SKM-1 (cell line): Measurements from ENCODE around the gene TYMP.

ENCODE experiments used
- DNase-seq: peaks from one replicate; lab custom pipeline; 2025; ENCODE audit not compliant: unreplicated experiment; lab: John Stamatoyannopoulos, UW

TYMP gene

DNA sequence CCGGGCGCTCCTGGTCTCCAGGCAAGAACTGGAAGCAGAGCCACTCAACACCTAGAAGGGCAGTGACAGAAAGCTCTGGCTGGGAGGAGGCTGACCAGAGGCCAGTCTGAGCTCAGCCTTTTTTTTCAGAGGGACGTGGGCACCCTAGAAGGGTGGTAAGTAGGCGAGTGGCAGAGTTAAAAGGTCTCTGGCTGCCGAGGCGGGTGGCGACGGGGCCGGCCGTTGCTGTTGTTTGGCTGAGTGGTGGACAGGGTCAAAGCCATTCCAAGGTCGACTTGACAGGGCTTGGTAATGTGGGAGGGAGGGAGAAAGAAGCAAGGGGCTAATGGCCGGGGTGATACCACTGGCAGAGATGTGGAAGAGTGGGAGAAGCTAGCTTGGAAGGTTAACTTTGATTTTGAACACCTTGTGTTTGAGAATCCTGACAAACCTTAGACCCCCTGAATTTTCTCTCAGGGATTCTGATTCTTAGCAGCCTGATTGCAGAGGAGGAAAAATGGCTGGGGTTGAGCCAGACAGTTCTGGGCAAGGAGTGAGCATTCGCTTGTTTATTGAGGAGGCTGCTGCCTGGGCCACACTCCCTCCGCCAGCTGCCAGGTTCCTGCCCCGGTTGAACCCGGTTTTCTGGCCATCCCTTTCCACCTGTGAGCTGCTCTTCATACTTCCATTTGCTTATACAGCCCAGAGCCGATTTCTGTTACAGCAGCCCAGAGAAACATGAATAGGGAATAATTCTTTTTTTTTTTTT, 33.8 kb upstream of the TYMP start:
- no peak for DNase-seq

DNA sequence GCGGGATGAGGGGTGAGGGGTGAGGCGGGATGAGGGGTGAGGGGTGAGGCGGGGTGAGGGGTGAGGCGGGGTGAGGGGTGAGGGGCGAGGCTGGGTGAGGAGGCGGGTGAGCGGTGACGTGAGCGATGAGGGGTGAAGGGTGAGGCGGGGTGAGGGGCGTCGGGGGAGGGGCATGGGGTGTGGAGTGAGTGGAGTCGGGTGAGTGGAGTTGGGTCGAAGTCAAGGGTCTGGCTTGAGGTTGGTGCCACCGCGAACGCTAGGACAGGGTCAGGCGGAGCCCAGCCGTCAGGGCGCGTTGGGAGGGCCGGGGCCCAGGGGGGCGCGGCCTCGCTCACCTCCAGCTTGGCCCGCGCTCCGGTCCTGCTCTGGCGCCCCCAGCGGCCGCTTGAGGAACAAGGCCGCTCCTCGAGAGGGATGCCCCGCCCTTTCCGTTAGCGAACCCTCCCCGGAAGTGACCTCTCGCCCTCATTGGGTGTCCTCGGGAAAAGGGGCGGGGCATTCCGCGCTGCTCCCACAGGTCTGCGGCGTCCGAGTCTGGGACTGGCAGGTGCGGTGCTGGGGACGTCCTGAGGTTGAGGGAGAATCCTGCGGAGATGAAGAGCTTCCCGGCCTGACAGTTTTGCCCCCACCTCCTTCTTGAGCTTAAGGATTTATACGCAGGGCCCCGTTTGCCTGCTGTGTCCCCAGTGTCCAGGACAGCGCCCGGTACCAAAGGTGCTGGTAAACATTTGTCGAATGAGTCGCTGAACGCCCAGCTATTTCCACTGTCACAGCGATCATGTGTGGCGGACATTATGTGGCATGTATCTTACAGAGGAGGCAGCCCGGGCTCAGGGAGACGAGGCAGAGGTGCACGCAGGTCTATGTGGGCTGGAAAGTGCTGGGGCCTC, 33.0 kb upstream of the TYMP start, which contains the start of gene SYCE3:
TSS of gene SYCE3 (minus strand) at position 397 of the 890 bp plus-strand sequence. CDS start 6,514 bp downstream, outside the sequence.
- DNase-seq = peak; percentile 97

DNA sequence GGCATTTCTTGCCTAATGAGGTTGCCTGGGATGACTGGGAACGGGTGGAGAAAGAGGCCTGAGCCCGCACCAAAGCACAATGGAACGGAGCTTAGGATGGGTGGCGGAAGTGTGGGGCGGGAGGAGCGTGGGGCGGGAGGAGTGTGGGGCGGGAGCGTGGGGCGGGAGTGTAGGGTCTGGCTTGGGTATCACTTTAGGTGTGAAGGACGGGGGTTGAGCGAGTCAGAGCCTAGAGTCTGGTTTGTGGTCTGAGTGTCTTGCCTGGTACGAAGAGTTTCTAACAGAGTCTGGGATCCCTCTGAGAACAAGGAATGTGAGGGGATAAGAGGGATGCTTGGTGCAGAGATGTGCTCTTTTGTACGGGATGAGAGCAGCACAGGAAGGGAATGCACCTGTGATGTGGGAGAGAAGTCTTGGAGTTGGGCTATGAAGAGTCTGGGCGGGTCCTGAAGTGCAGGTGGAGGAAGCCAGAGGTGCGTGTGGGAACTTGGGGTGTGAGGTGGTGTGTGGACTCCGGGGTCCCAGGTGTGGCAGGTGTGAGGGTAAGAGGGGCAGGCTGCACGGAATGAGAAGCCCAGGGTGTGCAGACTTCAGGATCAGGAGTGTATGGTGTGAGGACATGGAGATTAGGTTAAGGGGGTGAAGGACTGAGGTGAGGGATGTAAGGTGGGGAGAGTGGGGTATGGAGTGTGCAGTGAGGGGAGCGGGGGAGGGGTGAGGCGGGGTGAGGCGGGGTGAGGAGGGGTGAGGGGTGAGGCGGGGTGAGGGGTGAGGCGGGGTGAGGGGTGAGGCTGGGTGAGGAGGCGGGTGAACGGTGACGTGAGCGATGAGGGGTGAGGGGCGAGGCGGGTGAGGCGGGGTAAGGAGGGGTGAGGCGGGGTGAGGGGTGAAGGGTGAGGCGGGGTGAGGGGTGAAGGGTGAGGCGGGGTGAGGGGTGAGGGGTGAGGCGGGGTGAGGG, 31.9 kb upstream of the TYMP start:
- no peak for DNase-seq

DNA sequence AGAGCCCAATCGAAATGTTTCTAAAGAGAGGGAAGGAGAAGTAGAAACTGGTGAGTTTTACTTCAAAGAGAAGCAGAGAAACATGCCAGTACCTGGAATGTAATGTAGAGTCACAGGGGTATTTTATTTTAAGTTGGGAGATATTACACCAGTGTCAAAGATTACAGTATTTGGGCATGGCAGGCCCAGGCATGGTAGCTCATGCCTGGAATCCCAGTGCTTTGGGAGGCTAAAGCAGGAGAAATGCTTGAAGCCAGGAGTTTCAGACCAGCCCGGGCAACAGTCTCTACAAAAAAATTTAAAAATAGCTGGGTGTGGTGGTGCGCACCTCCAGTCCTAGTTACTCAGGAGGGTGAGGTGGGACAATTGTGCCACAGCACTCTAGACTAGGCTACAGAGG, 30.2 kb upstream of the TYMP start:
- DNase-seq = no peak

DNA sequence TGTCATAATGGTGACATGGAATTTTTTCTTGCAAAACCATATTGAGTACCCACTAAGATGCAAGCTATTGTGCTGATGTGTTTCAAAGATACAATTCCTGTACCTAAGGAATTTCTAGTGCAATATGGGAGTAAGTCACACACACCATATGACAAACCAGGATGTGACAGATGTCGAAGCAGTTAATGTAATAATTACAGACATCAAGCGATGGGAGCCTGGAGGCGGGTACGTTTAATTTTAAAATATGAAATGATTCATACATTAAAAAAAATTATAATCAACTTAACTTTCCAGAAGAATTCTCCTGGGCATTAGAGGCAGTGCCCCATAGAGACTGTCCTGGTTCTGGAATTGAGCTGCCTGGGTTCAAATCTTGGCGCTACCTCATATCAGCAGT, 26.9 kb upstream of the TYMP start:
- DNase-seq = no peak

DNA sequence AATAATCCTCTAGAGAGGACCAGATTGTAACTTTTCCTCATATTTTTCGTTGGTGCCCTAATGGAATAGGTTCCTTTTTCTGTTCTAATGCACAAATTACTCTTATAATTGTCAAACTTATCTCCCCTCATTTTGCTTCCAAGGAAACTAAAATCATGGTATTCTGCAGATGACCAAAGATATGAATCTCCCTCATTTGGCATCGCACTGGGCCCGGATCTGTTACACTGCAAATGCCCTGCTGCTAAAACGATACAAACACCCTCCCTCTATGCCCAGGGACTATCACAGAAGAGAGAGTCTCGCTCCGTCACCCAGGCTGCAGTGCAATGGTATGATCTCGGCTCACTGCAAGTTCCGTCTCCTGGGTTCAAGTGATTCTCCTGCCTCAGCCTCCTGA, 23.5 kb upstream of the TYMP start:
- DNase-seq = no peak

DNA sequence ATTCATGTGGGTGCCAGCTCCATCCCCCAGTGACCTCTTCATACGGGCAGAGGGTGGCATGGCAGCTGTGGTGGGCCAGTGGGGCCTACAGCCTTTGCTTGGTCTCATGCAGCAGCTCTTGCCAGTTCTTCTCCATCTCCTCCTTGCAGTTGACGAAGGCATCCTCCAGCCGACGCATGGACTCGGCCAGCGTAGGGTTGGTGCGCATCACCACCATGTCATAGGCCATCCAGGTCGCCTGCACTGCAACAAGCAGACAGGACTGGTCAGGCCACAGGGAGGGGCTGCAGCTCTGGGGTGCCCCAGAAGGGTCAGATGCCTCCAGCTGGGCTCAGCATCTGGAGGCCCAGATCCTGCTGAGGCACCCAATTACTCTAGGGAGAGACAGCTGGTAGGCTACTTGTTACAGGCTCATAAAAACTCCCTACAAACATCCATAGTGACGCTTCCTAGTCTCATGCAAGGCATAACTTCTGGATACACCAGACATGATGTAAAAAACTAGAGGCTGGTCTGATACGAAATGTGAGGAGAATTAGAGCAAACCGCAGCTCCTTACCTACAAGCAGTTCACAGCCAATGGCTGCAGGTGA, 21.4 kb upstream of the TYMP start:
- no peak for DNase-seq

DNA sequence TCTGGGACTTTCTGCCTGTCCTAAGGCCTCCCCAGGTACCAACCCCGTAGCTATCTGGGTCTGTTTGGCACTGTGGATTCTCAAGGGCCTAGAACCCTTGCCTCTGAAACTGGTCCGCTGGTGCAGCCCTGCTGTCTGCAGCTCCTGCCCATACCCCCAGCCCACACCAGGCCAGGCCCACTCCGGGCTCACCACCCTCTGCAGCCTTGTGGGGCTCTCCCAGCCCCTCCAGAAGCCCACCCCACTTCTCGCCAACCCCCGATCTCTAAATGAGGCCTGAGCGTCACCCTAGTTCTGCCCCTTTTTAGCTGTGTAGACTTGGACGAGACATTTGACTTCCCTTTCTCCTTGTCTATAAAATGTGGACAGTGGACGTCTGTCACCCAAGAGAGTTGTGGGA, 20.6 kb upstream of the TYMP start:
- no peak for DNase-seq

DNA sequence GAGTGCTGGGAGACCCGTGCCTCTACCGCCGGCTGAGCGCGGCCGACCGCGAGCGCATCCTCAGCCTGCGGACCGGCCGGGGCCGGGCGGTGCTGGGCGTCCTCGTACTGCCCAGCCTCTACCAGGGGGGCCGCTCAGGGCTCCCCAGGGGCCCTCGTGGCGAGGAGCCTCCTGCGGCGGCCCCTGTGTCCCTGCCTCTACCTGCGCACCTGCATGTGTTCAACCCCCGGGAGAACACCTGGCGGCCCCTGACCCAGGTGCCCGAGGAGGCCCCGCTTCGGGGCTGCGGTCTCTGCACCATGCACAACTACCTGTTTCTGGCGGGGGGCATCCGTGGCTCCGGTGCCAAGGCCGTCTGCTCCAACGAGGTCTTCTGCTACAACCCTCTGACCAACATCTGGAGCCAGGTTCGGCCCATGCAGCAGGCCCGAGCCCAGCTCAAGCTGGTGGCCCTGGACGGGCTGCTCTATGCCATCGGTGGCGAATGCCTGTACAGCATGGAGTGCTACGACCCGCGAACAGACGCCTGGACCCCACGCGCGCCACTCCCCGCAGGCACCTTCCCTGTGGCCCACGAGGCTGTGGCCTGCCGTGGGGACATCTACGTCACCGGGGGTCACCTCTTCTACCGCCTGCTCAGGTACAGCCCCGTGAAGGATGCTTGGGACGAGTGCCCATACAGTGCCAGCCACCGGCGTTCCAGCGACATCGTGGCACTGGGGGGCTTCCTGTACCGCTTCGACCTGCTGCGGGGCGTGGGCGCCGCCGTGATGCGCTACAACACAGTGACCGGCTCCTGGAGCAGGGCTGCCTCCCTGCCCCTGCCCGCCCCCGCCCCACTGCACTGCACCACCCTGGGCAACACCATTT, 19.3 kb upstream of the TYMP start:
- DNase-seq = no peak

DNA sequence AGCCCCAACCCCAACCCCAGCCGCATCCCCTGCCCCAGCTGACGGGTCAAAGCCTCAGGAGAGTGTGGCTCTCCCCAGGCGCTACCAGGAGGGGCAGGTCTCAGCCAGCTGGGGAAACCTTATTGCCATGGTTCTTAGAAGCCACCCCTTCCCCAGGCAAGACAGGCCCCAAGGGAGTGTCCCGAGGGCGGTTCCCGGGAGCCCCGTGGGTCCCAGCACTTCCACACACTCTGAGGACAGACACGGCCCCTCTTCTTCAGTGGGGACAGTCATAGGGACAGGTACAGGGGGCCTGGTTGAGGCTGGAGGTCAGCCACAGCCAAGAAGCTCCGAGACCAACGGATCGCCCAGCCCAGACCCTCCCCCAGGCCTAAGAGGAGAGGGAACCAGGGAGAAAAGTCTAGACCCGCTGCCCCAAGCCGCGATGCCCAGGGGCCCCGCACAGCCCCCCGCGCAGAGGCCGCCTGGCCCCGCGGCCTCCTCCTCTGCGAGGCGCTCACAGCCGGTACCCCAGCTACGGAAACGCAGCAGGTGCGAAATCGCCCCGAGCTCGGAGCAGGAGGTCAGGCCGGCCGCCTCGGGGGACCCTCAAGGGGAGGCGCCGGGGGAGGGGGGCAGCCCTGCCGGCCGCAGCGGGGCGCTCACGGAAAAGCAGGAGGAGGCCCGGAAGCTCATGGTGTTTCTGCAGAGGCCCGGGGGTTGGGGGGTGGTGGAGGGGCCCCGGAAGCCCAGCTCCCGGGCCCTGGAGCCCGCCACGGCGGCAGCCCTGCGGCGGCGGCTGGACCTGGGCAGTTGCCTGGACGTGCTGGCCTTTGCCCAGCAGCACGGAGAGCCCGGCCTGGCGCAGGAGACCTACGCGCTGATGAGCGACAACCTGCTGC, 18.5 kb upstream of the TYMP start:
- no peak for DNase-seq

DNA sequence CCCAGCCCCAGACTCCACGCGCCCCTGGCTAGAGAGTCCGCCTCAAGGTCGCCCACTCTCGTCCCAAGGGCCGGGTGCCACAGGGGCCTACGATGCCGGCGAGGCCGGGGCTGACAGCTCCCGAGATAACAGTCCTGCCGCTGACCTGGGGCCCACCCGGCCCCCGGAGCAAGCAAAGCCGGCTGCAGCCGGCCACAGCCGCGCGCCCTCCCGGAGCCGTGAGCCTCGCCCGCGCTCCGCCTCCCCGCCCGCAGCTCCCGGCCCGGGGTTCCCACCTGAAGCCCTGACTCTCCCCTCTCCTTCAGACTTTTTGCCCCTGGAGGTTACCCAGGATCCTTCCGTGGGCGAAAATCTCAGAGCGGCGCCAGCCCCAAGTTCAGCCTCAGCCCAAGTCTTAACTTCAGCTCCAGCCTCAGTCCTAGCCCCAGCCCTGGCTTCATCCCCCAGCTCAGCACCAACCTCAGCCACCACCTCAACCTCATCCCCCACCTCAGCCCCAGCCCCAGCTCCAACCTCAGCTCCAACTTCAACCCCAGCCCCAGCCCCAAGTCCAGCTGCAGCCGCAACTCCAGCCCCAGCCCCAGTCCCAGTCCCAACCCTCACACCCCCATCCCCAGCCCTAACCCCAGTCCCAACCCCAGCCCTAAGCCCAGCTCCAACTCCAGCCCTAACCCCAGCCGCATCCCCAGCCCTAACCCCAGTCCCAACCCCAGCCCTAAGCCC, 17.6 kb upstream of the TYMP start:
- DNase-seq = no peak

DNA sequence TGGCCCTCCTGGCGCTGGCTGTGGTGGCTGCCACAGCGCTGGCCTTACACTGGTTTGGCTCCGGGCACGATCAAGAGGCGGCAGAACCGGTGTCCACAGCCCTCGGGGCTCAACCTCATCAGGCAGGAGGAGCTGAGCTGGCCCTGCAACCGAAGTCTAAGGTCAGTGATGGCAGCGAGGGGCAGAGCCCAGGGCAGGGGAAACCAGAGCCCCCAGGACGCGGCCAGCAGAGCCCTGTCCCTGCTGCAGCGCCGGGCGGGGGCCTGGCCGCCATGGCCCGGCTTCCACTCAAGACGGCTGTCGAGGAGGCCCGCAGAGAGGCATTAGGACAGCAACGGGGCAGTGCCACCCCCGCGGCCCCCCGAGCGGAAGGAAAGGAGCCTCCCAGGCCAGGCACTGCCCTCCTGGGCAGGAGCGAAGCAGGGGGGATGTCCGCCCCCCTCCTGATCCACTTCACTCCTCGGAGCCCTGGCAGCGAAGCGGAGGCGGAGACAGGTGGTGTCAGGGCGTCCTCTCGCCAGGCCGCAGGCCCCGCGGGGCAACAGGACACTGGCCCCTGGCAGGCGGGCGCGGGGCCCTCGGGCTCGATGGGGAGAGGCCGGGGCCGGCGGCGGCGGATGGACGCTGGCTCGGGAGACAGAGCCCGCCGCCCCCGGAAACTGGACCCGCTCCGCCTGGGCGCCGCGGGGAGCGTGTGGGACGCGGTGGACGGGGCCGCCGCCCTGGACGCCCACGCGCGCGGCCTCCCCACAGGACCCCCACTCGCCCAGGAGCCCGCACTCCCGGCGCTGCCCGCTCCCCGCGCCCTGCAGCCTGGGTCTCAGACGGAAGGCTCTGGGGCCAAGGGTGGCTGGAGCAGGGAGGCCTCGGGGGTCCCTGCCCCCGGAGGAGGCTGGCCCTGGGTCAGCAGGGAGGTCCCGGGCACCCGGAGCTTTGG, 16.8 kb upstream of the TYMP start:
- DNase-seq = no peak

DNA sequence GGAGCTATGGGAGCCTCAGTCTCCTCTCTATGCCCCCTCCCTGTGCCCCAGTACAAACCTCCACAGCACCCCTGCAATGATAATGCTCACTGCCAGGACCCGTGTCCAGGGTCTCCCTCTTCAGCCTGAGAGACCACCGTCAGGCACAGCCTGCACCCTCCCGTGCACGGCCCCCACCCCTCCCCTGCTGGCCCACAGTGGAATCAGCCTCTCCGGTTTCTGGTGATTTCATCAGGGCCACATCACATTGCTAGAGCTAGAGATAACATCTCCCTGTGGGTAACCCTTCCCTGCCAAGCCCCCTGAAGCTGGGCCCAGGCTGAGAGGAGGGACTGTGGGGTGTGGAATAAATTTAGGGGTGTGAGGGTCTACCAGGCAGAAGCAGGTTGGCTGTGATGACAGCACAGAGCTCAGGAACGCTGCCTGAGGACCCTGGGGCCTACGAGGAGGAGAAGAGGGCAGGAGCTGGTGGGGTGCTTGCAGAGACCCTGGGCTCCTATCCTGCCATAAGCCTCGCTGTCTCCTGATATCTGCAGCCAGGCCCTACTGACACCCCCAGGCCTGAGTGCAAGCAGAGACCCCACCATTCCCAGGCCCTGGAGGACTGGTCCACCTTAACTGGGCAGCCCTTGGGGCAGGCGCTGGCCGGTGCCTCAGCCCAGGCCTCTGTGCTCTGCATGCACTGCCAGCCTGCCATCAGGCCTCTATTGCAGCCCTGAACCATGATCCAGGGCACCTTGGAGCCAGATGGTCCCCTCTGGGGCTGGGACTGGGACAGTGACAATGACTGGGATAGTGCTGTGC, 15.9 kb upstream of the TYMP start, which contains the start of gene KLHDC7B:
TSS of gene KLHDC7B (plus strand) at position 378 of the 804 bp plus-strand sequence. CDS start at position 723, 345 bp downstream.
- DNase-seq = no peak

DNA sequence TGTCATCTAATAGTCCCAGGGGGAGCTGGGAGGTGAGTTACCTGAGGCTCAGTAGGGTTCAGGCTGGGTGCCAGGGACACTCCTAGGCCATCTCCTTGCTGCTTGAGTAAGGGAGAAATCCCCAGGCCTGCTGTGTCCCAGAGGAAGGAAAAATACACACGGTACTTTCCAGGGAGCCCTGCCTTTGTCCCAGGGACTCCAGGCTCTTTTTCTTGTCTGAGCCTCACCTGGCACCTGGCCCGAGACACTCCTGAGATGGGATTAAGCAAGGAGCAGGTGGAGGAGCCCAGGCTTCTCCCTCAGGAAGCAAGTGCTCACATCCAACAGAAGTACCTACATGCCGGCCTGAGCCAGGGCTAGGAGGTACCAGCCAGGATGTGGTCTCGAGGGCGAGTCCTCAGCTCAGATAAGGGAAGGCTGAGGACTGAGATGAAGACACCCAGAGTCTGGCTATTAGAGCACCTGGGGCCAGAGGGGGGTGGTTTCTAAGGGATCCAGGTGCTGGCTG, 15.0 kb upstream of the TYMP start:
- DNase-seq = no peak

DNA sequence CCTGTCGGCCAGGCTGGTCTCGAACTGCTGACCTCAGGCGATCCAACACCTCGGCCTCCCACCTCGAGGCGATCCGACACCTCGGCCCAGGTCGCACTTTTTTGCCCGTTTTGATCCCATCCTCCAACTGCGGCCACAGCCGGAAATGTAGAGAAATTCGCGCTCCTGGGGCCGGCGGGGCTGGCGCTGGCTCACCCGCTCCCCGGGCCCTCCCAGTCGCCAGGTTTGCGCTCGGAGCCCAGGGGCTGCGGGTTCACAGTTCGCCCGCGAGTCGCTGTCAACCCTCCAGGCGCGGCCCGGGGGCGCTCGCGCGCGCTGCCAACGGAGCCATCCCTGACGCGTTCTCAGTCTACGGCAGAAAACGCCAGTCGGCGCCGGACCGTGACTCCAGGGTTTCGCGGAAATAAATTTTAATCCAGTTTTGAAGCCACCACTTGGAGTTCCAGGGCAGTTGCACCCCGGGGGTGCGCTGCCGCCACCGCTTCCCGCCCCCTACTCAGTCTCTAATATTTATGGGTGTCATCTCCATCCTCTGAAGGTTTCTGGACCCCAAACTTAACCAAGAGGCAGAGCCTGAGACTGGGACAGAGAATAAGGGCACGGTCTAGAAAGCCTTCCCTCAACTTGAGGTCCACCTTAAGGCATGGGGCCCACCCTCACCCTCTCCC, 14.4 kb upstream of the TYMP start:
- DNase-seq = no peak
